ENCODE data around the gene CPZ. TPM values are rescaled to one million over a fixed set of nuclear protein-coding genes. Genes with fewer than 3 reads are reported as not detected.

Gene CPZ
- total RNA-seq, 6 experiments from 2014 or later = 0.24 to 0.80 (median 0.74) TPM; not detected in 1

DNA sequence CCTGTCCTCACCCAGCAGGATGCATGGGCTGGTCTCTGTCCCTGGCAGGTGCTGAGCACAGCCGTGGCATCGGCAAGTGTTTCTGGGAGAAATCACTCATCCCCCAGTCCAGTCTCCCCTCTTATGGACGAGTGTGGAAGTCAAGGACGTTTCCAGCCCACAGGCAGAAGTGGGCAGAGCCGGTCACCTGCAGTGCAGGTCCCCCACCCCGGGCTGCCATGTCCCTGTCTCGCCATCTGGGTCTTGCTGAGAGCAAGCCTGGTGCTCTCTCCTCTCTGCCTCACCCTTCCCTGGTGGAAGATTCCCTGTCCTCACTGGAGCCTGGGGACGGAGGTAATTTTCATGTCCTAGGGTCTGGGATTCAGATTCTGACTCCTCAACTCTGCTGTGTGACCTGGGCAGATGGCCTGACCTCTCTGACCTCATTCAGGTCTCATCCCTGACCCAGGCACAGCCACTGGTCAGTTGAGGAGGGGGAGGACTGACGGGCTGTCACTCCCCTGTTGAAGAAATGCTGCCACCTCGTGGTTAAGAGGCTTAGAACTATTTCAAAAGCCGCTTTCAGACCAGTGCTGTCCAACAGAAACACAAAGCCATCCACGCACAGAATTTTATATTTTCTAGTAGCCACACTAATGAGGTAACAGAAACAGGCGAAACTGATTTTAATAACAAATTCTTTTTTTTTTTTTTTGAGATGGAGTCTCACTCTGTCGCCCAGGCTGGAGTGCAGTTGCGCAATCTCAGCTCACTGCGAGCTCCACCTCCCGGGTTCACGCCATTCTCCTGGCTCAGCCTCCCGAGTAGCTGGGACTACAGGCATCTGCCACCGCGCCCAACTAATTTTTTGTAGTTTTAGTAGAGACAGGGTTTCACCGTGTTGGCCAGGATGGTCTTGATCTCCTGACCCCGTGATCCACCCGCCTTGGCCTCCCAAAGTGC is 1.8 kb downstream of the CPZ start:
- intact Hi-C loops (cut with DNase I) = loop anchor here in 1 of 2 donors (10.0 kb wide), 1 partner anchor 120 kb away; no protein-coding TSS in a partner anchor
- TF ChIP-seq POLR2A (IDR thresholded peaks at IDR 0.05) (no peak), CTCF (IDR thresholded peaks at IDR 0.05) (peak; percentile 43 to 59 (median 56))
- ATAC-seq = peak; percentile 70 to 89 (median 82)
- no peaks in the 10 kb centered on the region for H3K36me3 ChIP-seq
- DNase-seq = peak in 2 of 3 donors; percentile 40 to 65
- H3K27me3 ChIP-seq = no peaks in the 10 kb centered on the region
- no peak overlapping the region for H3K4me3 ChIP-seq
- H3K4me1 ChIP-seq = no peaks in the 10 kb centered on the region
- H3K9me3 ChIP-seq = no peaks in the 10 kb centered on the region
- WGBS (ENCODE audit: insufficient coverage, low coverage, low lambda C conversion rate, missing lambda C conversion rate) = 40% methylated on average over 10 of the region's 24 CpGs
- H3K27ac ChIP-seq = no peak overlapping the region

GRCh38 chr4:8595237-8596087 is 2.9 kb downstream of the CPZ start:
- ATAC-seq = peak in 1 of 4 donors; percentile 26
- intact Hi-C loops (cut with DNase I) = loop anchor here in 1 of 2 donors (10.0 kb wide), 1 partner anchor 121 kb away; no protein-coding TSS in a partner anchor
- no peak for DNase-seq

GRCh38 chr4:8596891-8597290 is 4.3 kb downstream of the CPZ start:
- H3K9me3 ChIP-seq = no peaks in the 10 kb centered on the region
- intact Hi-C loops (cut with DNase I) = loop anchor here in 1 of 2 donors (10.0 kb wide), 1 partner anchor 122 kb away; no protein-coding TSS in a partner anchor
- no peak for DNase-seq
- TF ChIP-seq POLR2A (IDR thresholded peaks at IDR 0.05) (no peak), CTCF (IDR thresholded peaks at IDR 0.05) (no peak)
- H3K4me3 ChIP-seq = no peak overlapping the region
- no peaks in the 10 kb centered on the region for H3K36me3 ChIP-seq
- H3K27me3 ChIP-seq = no peaks in the 10 kb centered on the region
- ATAC-seq = no peak
- H3K27ac ChIP-seq = no peak overlapping the region
- 90% methylated on average over 2 of the region's 9 CpGs for WGBS (ENCODE audit: insufficient coverage, low coverage, low lambda C conversion rate, missing lambda C conversion rate)
- no peaks in the 10 kb centered on the region for H3K4me1 ChIP-seq

More at GRCh38 chr4:8595237-8596087, 2.9 kb downstream of the CPZ start:
- H3K4me1 ChIP-seq = no peaks in the 10 kb centered on the region
- H3K9me3 ChIP-seq = no peaks in the 10 kb centered on the region
- no peak overlapping the region for H3K4me3 ChIP-seq
- H3K27ac ChIP-seq = no peak overlapping the region
- H3K36me3 ChIP-seq = no peaks in the 10 kb centered on the region
- no peak for TF ChIP-seq CTCF (IDR thresholded peaks at IDR 0.05)
- TF ChIP-seq POLR2A (IDR thresholded peaks at IDR 0.05) = no peak
- H3K27me3 ChIP-seq = no peaks in the 10 kb centered on the region
- WGBS (ENCODE audit: insufficient coverage, low coverage, low lambda C conversion rate, missing lambda C conversion rate) = 53% methylated on average over 10 of the region's 16 CpGs

- Histone ChIP-seq H3K27me3 (no peaks in the 10 kb centered on the region), H3K9me3 (no peaks in the 10 kb centered on the region), H3K4me3 (no peak overlapping the region), H3K27ac (no peak overlapping the region), H3K4me1 (no peaks in the 10 kb centered on the region), H3K36me3 (no peaks in the 10 kb centered on the region)
- TF ChIP-seq POLR2A (IDR thresholded peaks at IDR 0.05) (no peak), CTCF (IDR thresholded peaks at IDR 0.05) (no peak)
- intact Hi-C loops (cut with DNase I) = loop anchor here in 1 of 2 donors (10.0 kb wide), 1 partner anchor 123 kb away; no protein-coding TSS in a partner anchor
- ATAC-seq (no peak), DNase-seq (no peak)
- WGBS (ENCODE audit: insufficient coverage, low coverage, low lambda C conversion rate, missing lambda C conversion rate) = 65% methylated on average over 3 of the region's 13 CpGs
These were observed 4.8 kb downstream of the CPZ start for GRCh38 chr4:8597319-8597718.
